Neuronal stem cell (in vitro differentiated cells): ENCODE results near the gene CRHR1.

ENCODE experiments used
- DNase-seq: peaks from one replicate; pipeline ENCODE4 v3.0.0-alpha.2; 2013; ENCODE audit warnings: low spot score
- H2AFZ ChIP-seq: one replicate; pipeline ENCODE4 v1.6.1; 2013; ENCODE audit warnings: mild to moderate bottlenecking, low read length, inconsistent platforms
- H2AK5ac ChIP-seq: 2 replicates; pipeline ENCODE4 v1.6.1; 2013; ENCODE audit warnings: low read depth, mild to moderate bottlenecking, inconsistent platforms, low read length, moderate library complexity, mixed read lengths
- H2BK120ac ChIP-seq: 2 replicates; pipeline ENCODE4 v1.6.1; 2013; ENCODE audit warnings: low read depth, mild to moderate bottlenecking, inconsistent platforms, low read length, moderate library complexity, mixed read lengths
- H2BK12ac ChIP-seq: one replicate; pipeline ENCODE4 v1.6.1; 2013; ENCODE audit warnings: low read length, inconsistent platforms
- H2BK15ac ChIP-seq: 2 replicates; pipeline ENCODE4 v1.6.1; 2013; ENCODE audit warnings: mild to moderate bottlenecking, low read length, inconsistent platforms, mixed read lengths
- H2BK5ac ChIP-seq: one replicate; pipeline ENCODE4 v1.6.1; 2013; ENCODE audit warnings: inconsistent platforms, mild to moderate bottlenecking, low read length, moderate library complexity
- H3K14ac ChIP-seq: one replicate; pipeline ENCODE4 v1.6.1; 2013; ENCODE audit warnings: low read length, inconsistent platforms
- H3K18ac ChIP-seq: 2 replicates; pipeline ENCODE4 v1.6.1; 2013; ENCODE audit warnings: low read length, inconsistent platforms
- H3K23ac ChIP-seq: 2 replicates; pipeline ENCODE4 v1.6.1; 2013; ENCODE audit warnings: low read depth, mild to moderate bottlenecking, mixed read lengths, low read length, inconsistent platforms; ENCODE audit not compliant: poor library complexity
- H3K27ac ChIP-seq: replicated peaks from 3 replicates; pipeline ENCODE4 v1.5.1; 2013; ENCODE audit warnings: low read length, inconsistent platforms
- H3K27me3 ChIP-seq, 3 experiments: 2 replicates each; pipeline ENCODE4 v1.6.1; 2013; ENCODE audit warnings: low read length in 3 of 3, mild to moderate bottlenecking in 2 of 3, inconsistent platforms in 1 of 3, low read depth in 1 of 3, mixed read lengths in 1 of 3, moderate library complexity in 1 of 3; ENCODE audit not compliant: control insufficient read depth in 3 of 3, insufficient read depth in 3 of 3
- H3K36me3 ChIP-seq, 2 donors: replicated peaks in 1 of 2; 2 replicates each; pipeline ENCODE4 v1.6.1; 2013; ENCODE audit warnings: low read length in 2 of 2; ENCODE audit not compliant: control insufficient read depth in 2 of 2, insufficient read depth in 2 of 2
- H3K4ac ChIP-seq: 2 replicates; pipeline ENCODE4 v1.6.1; 2013; ENCODE audit warnings: inconsistent platforms, mild to moderate bottlenecking, low read length, moderate library complexity
- H3K4me1 ChIP-seq, 2 donors: 1 replicate in 1 of 2; 2 replicates in 1 of 2; pipeline ENCODE4 v1.6.1; 2013; ENCODE audit warnings: low read length in 2 of 2, low read depth in 1 of 2; ENCODE audit not compliant: control insufficient read depth in 2 of 2, insufficient read depth in 1 of 2
- H3K4me2 ChIP-seq: one replicate; pipeline ENCODE4 v1.6.1; 2013; ENCODE audit warnings: mild to moderate bottlenecking, low read length, inconsistent platforms; ENCODE audit not compliant: insufficient read depth, poor library complexity, severe bottlenecking
- H3K4me3 ChIP-seq, 2 donors: 2 replicates each; pipeline ENCODE4 v1.5.1; 2013; ENCODE audit warnings: low read length in 2 of 2, mild to moderate bottlenecking in 2 of 2, inconsistent platforms in 1 of 2, moderate library complexity in 1 of 2
- H3K79me1 ChIP-seq: one replicate; pipeline ENCODE4 v1.6.1; 2013; ENCODE audit warnings: low read depth, mild to moderate bottlenecking, inconsistent platforms, low read length, moderate library complexity
- H3K9ac ChIP-seq: one replicate; pipeline ENCODE4 v1.6.1; 2013; ENCODE audit warnings: mild to moderate bottlenecking, low read depth, low read length, inconsistent platforms; ENCODE audit not compliant: poor library complexity
- H3K9me3 ChIP-seq, 2 donors: replicated peaks in 1 of 2; 2 replicates each; pipeline versions ENCODE3 to v1.6.1; 2013; ENCODE audit warnings: low read length in 2 of 2, mild to moderate bottlenecking in 2 of 2, inconsistent platforms in 1 of 2, low read depth in 1 of 2, mixed read lengths in 1 of 2, moderate library complexity in 1 of 2; ENCODE audit not compliant: control insufficient read depth in 2 of 2, insufficient read depth in 1 of 2
- H4K8ac ChIP-seq: one replicate; pipeline ENCODE4 v1.6.1; 2013; ENCODE audit warnings: low read depth, mild to moderate bottlenecking, inconsistent platforms, low read length, moderate library complexity
- H4K91ac ChIP-seq: one replicate; pipeline ENCODE4 v1.6.1; 2013; ENCODE audit warnings: low read length, low read depth, mild to moderate bottlenecking, inconsistent platforms; ENCODE audit not compliant: poor library complexity
- WGBS, 2 donors: extraction: QIAGEN DNeasy Blood & Tissue Kit; methylation state at CpG; one replicate each; pipeline ENCODE4 v1.1.7; 2013; ENCODE audit warnings: missing lambda C conversion rate in 2 of 2, mixed read lengths in 1 of 2; ENCODE audit not compliant: insufficient read length in 2 of 2, insufficient replicate concordance in 1 of 2; ENCODE audit errors: extremely low coverage in 2 of 2; 5-methylcytosine and 5-hydroxymethylcytosine counted together

CRHR1 gene

GRCh38 chr17:45839442-45839841 lies 55.3 kb downstream of the CRHR1 start:
- Histone ChIP-seq H3K18ac (no peak overlapping the region), H3K14ac (no peak overlapping the region), H2BK120ac (no peak overlapping the region), H4K8ac (no peak overlapping the region), H2BK15ac (no peak overlapping the region), H3K36me3 (no peaks in the 10 kb centered on the region), H2BK5ac (no peak overlapping the region), H3K27me3 (peaks cover 0 to 43% (median 0%) of the 10 kb centered on the region in 3 experiments), H3K79me1 (no peaks in the 10 kb centered on the region), H3K4ac (no peak overlapping the region), H2AFZ (no peak overlapping the region), H3K4me3 (no peak overlapping the region), H3K4me1 (peaks cover 0 to 7% of the 10 kb centered on the region in 2 donors), H3K23ac (no peak overlapping the region), H3K4me2 (no peak overlapping the region), H2AK5ac (no peak overlapping the region), H4K91ac (no peak overlapping the region), H3K9ac (no peak overlapping the region), H2BK12ac (no peak overlapping the region), H3K27ac (no peak overlapping the region), H3K9me3 (no peaks in the 10 kb centered on the region)
- DNase-seq = no peak
- WGBS, 2 donors = no CpG with 5 or more reads among the region's 4 CpGs

DNA sequence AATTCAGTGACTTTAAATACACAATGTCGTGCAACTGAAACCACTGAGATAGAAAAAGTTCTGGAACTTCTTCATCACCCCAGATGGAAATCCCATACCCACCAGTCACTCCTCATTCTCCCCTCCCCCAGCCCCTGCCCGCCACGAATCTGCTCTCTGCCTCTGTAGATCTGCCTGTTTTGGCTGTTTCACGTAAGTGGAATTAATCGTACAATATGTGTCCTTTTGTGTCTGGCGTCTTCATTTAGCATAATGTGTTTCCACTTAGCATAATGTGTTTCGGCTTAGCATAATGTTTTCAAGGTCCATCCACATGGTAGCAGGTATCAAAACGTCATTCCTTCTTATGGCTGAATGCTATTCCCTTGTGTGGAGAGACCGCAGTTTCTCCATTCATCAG lies 57.1 kb downstream of the CRHR1 start:
- WGBS, 2 donors = no CpG with 5 or more reads among the region's 9 CpGs
- H2AFZ ChIP-seq = no peak overlapping the region

GRCh38 chr17:45841883-45842525 lies 57.9 kb downstream of the CRHR1 start:
- H3K27ac ChIP-seq = no peak overlapping the region
- H3K27me3 ChIP-seq = peaks cover 0 to 22% (median 0%) of the 10 kb centered on the region in 3 experiments
- peaks cover 0 to 3% of the 10 kb centered on the region in 2 donors for H3K4me1 ChIP-seq
- no peaks in the 10 kb centered on the region for H3K79me1 ChIP-seq
- no peaks in the 10 kb centered on the region for H3K9me3 ChIP-seq
- WGBS, 2 donors = no CpG with 5 or more reads among the region's 7 CpGs
- H2AFZ ChIP-seq = no peak overlapping the region
- H3K36me3 ChIP-seq = no peaks in the 10 kb centered on the region
- no peak overlapping the region for H3K23ac ChIP-seq
- H3K18ac ChIP-seq = no peak overlapping the region
- H2BK12ac ChIP-seq = no peak overlapping the region
- no peak overlapping the region for H3K9ac ChIP-seq
- no peak overlapping the region for H3K4me2 ChIP-seq
- H2BK15ac ChIP-seq = no peak overlapping the region
- H2BK120ac ChIP-seq = no peak overlapping the region
- H4K91ac ChIP-seq = no peak overlapping the region
- H3K14ac ChIP-seq = no peak overlapping the region
- no peak for DNase-seq
- H4K8ac ChIP-seq = no peak overlapping the region
- no peak overlapping the region for H3K4ac ChIP-seq
- H2AK5ac ChIP-seq = no peak overlapping the region
- no peak overlapping the region for H2BK5ac ChIP-seq
- no peak overlapping the region for H3K4me3 ChIP-seq

More for the DNA sequence above, 57.1 kb downstream of the CRHR1 start:
- Histone ChIP-seq H3K4ac (no peak overlapping the region), H3K9me3 (no peaks in the 10 kb centered on the region), H2BK5ac (no peak overlapping the region), H2BK15ac (no peak overlapping the region), H3K9ac (no peak overlapping the region), H3K4me2 (no peak overlapping the region), H3K14ac (no peak overlapping the region), H4K91ac (no peak overlapping the region), H3K18ac (no peak overlapping the region), H3K27ac (no peak overlapping the region), H4K8ac (no peak overlapping the region), H3K4me3 (no peak overlapping the region), H3K23ac (no peak overlapping the region), H2BK120ac (no peak overlapping the region), H3K27me3 (peaks cover 0 to 29% (median 0%) of the 10 kb centered on the region in 3 experiments), H3K4me1 (peaks cover 0 to 4% of the 10 kb centered on the region in 2 donors), H3K36me3 (no peaks in the 10 kb centered on the region), H2BK12ac (no peak overlapping the region), H3K79me1 (no peaks in the 10 kb centered on the region), H2AK5ac (no peak overlapping the region)
- DNase-seq = no peak

DNA sequence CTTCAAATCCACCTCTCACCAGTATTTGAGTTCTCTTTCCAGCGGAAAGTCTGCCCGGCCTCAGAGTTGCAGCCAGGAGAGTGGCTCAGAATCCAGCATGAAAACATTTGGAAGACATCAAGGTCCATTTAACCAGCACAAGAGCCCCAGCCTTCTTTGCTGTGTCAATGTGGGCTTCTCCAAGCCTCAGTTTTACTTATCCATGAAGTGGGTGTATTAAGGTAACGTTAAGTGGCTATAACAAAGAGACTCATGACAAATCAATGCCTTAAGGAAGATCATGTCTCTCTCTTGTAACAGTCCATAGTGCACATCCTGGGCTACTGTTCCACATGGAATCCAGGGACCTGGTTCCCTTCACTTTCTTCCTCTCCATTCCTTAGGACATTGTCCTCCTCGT lies 59.6 kb downstream of the CRHR1 start:
- no peaks in the 10 kb centered on the region for H3K4me1 ChIP-seq
- DNase-seq = no peak
- no peak overlapping the region for H2BK15ac ChIP-seq
- H2BK12ac ChIP-seq = no peak overlapping the region
- H3K9me3 ChIP-seq = no peaks in the 10 kb centered on the region
- H2BK120ac ChIP-seq = no peak overlapping the region
- no peak overlapping the region for H2AK5ac ChIP-seq
- no peak overlapping the region for H4K91ac ChIP-seq
- H3K4me3 ChIP-seq = no peak overlapping the region
- H3K27ac ChIP-seq = no peak overlapping the region
- H2BK5ac ChIP-seq = no peak overlapping the region
- H3K4ac ChIP-seq = no peak overlapping the region
- H3K36me3 ChIP-seq = no peaks in the 10 kb centered on the region
- peaks cover 0 to 16% (median 0%) of the 10 kb centered on the region in 3 experiments for H3K27me3 ChIP-seq
- H3K4me2 ChIP-seq = no peak overlapping the region
- H3K9ac ChIP-seq = no peak overlapping the region
- no CpG with 5 or more reads among the region's 4 CpGs for WGBS, 2 donors
- H4K8ac ChIP-seq = no peak overlapping the region
- H3K23ac ChIP-seq = no peak overlapping the region
- H3K79me1 ChIP-seq = no peaks in the 10 kb centered on the region
- no peak overlapping the region for H3K14ac ChIP-seq
- no peak overlapping the region for H2AFZ ChIP-seq
- no peak overlapping the region for H3K18ac ChIP-seq
